ENCODE data around the gene SEMA5B. TPM values are rescaled to one million over a fixed set of nuclear protein-coding genes. Genes with fewer than 3 reads are reported as not detected.

SEMA5B gene
- total and polyA plus RNA-seq, 2 of the 4 experiments (the other 2 are of a cell fraction) = not detected

DNA sequence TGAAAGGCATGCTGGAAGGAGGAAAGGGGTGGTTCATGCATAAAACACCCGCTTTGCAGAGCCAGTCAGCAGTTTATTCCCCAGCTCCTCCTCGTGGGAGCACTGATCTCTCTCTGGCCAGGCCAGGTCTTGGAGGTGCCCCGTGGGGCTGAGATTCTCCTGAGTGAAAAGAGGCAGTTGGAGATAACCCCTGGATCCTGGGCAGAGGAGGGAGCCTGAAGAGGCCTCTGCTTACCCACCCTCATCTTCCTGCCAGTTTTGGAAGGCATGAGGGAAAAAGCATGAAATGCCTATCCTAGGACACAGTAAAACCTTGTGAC lies 108.3 kb downstream of the SEMA5B start:
- peaks cover 67% of the 10 kb centered on the region for H3K27me3 ChIP-seq (ENCODE audit: control insufficient read depth, insufficient read depth, low read length)
- in situ Hi-C loops (cut with MboI; ENCODE audit: low sequenced_read_pairs) (no loop called here), intact Hi-C loops (cut with micrococcal nuclease) (no loop called here), dilution Hi-C loops (cut with HindIII; ENCODE audit: low sequenced_read_pairs, unreplicated experiment) (no loop called here)
- H4K8ac ChIP-seq (ENCODE audit: low read depth in 2 of 2, low read length in 2 of 2) = no peak overlapping the region
- no peak overlapping the region for H2AFZ ChIP-seq (replicated peaks; ENCODE audit: low read length, poor library complexity)
- H3K9ac ChIP-seq (ENCODE audit: low read depth, low read length) = no peak overlapping the region
- no peak overlapping the region for H2BK5ac ChIP-seq (ENCODE audit: low read depth, low read length, poor library complexity, severe bottlenecking)
- ChIA-PET POLR2A (ENCODE audit: unreplicated experiment) (no interaction called here), CTCF (no interaction called here)
- H3K56ac ChIP-seq (ENCODE audit: extremely low read depth, insufficient read depth, low read length) = no peak overlapping the region
- WGBS, 2 experiments (ENCODE audit: extremely low coverage in 2 of 2, insufficient read length in 1 of 2) = 60% methylated on average over 1 of the region's 3 CpGs; no CpG with 5 or more reads in 1 of the 2 experiments
- no peak for TF ChIP-seq FOS (IDR thresholded peaks at IDR 0.05; ENCODE audit: low read depth, low read length)
- TF ChIP-seq MAFK (IDR thresholded peaks at IDR 0.05; ENCODE audit: low read depth, low read length) = no peak
- no peak for TF ChIP-seq ELK1 (IDR thresholded peaks at IDR 0.05; ENCODE audit: borderline replicate concordance, low read depth, low read length)
- no peak for TF ChIP-seq CEBPB (IDR thresholded peaks at IDR 0.05; ENCODE audit: low read depth, low read length)
- no peak for TF ChIP-seq SMC3 (IDR thresholded peaks at IDR 0.05; ENCODE audit: low read depth, low read length)
- no peak for TF ChIP-seq BHLHE40 (IDR thresholded peaks at IDR 0.05; ENCODE audit: low read depth, low read length)
- TF ChIP-seq USF2 (IDR thresholded peaks at IDR 0.05; ENCODE audit: low read depth, low read length) = no peak
- no peak for TF ChIP-seq RFX5 (IDR thresholded peaks at IDR 0.05; ENCODE audit: low read depth, low read length)
- TF ChIP-seq NFE2L2 (IDR thresholded peaks at IDR 0.05; ENCODE audit: low read depth, low read length) = no peak
- no peak for TF ChIP-seq RCOR1 (IDR thresholded peaks at IDR 0.05; ENCODE audit: insufficient replicate concordance, low read length)
- ATAC-seq (ENCODE audit: low read depth) (no peak), DNase-seq (no peak)
- H4K20me1 ChIP-seq (ENCODE audit: insufficient read depth, low read length) = no peaks in the 10 kb centered on the region
- no peak overlapping the region for H3K14ac ChIP-seq (replicated peaks; ENCODE audit: low read depth, low read length)
- H2AK9ac ChIP-seq (replicated peaks; ENCODE audit: low read depth, low read length, poor library complexity) = no peak overlapping the region
- no peak overlapping the region for H3K4me2 ChIP-seq (ENCODE audit: low read depth, low read length)
- no peaks in the 10 kb centered on the region for H3K79me1 ChIP-seq (ENCODE audit: low read depth in 1 of 2, low read length in 2 of 2)
- no peak overlapping the region for H3K4ac ChIP-seq (ENCODE audit: low read depth, low read length)
- no peaks in the 10 kb centered on the region for H3K9me1 ChIP-seq (ENCODE audit: insufficient read depth, low read length)
- BruUV-seq (replicated peaks) = no TSS peak
- no peak overlapping the region for H4K5ac ChIP-seq (ENCODE audit: low read depth, low read length)
- H3K27ac ChIP-seq (ENCODE audit: insufficient read depth, low read length) = no peak overlapping the region
- no peak overlapping the region for H2BK15ac ChIP-seq (ENCODE audit: low read depth, low read length)
- H3K36me3 ChIP-seq (ENCODE audit: control insufficient read depth, insufficient read depth, low read length) = no peaks in the 10 kb centered on the region
- no peak overlapping the region for H4K91ac ChIP-seq (ENCODE audit: insufficient read depth, low read depth, low read length)
- no peaks in the 10 kb centered on the region; the same call in 1 of the 2 replicates for H3K9me3 ChIP-seq (ENCODE audit: control insufficient read depth, insufficient read depth, low read length)
- no peak overlapping the region for H3K18ac ChIP-seq (ENCODE audit: low read depth, low read length)
- H2BK120ac ChIP-seq (ENCODE audit: low read depth, low read length) = no peak overlapping the region
- H2BK20ac ChIP-seq (ENCODE audit: low read depth, low read length) = no peak overlapping the region
- no peak overlapping the region for H3K4me3 ChIP-seq (ENCODE audit: insufficient read depth, low read depth, low read length)
- no peaks in the 10 kb centered on the region for H3K4me1 ChIP-seq (ENCODE audit: control insufficient read depth, insufficient read depth, low read length)
- H2AK5ac ChIP-seq (ENCODE audit: low read depth, low read length) = no peak overlapping the region
- H3K23ac ChIP-seq (ENCODE audit: low read depth, low read length) = no peak overlapping the region

Data from IMR-90 (cell line).